SHP77 (cell line): ENCODE data around the gene NUP93.

Source experiments
- DNase-seq, 2 experiments: peaks; one replicate each; lab custom pipeline; 2025; lab: John Stamatoyannopoulos, UW

Gene NUP93

DNA sequence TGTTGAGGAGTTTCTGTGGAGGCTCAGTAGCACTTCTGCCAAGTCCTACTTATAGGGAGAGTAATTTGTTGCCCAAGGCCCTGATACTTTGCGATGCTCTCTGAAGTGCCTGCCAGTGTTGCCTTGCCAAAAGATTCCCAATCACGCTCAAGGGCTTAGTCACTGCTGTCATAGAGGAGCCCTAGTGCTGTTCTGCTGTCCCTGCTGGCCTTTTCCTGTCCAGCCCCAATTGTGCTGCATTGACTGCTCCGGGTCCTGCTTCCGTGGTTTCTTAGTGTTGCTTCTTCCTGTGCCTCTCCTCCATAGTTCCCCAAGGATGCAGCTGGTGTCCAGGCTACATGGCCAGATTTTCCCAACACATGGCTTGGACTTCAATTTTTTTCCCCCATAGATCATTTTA, 13.9 kb downstream of the NUP93 start:
- peak in 1 of 2 experiments; percentile 0 for DNase-seq

DNA sequence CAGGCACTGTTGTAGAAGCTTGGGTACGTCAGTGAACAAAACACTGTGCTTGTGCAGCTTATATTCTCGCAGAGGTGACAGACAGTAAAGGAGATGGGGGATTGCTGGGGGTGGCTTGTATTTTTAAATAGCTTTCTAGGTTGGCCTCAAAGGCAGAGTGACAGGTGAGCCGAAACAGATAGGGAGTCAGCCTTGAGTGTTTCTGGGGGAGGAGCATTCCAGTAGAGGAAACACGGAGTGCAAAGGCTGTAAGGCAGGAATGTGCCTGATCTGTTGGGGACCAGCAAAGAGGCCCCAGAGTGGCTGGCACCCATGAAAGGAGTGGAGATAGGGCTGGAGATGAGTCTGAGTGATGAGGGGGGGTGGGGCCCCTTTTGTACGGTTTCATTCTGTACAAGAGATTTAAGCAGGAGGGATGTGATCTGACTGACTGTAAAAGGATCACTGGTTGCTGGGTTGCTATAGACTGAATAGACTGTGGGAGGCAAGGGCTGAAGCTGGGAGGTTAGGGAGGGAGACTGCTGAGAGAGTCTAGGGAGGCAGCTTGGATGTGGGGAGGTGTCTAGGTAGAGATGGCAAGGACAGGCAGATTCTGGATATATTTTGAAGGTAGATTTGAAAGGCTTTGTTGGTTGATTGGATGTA, 15.2 kb downstream of the NUP93 start:
- no peak for DNase-seq

DNA sequence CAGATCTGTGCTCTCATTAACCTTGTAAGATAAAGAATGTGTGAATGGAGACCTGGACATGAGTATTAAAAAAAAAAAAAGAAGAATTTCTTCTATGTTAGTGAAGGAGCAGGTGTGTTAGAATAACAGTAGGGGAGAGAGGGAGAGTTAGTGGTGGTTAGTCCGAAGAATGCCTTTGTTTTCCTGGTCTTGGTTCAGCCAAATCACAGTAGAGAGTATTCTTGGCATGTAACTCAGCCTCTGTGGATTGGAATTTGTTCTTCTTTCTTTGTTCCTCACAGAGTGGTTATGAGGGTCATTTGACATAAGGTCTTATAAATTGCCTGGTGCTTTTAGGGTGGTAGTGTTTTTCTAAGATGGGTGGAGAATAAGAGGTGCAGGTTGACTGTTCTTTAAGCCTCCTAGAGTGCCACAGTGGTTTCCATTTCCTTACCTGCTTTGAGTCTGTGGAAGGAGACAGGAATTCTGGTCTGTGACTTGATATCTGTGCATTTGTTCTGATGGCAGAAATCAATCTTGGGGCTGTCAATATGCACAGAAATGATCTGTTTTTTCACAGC, 17.6 kb downstream of the NUP93 start:
- no peak for DNase-seq

DNA sequence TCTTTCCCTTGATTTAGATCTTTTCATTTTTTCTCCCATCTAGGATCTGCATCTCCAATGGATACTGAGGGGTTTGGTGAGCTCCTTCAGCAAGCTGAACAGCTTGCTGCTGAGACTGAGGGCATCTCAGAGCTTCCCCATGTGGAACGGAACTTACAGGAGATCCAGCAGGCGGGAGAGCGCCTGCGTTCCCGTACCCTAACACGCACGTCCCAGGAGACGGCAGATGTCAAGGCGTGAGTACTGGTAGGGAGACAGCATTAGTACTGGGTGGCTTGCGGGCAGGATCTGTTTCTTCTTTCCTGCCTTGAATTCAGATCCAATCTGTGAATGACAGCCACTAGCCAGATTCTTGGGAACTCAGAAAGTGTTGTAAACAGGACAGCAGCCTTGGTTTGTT, 18.3 kb downstream of the NUP93 start:
- DNase-seq: no peak

DNA sequence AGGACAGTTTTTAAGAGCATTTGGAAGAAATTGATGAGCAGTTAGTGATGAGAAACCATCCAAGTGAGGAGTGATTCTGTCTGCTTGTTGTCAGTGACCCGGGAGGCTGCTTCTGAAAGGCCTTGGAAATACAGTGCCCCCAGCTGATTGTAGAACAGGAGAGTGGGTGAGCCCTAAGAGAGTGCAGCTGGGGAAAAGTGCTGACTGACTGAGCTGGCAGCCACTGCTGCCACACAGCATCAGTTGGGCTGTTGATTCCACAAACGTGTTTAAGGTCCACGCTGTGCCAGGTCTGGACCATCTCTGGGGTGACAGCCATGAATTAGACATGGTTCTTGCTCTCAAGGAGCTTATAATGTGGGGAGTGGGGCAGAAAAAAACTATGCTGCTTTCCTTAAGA, 18.9 kb downstream of the NUP93 start:
- DNase-seq: no peak

DNA sequence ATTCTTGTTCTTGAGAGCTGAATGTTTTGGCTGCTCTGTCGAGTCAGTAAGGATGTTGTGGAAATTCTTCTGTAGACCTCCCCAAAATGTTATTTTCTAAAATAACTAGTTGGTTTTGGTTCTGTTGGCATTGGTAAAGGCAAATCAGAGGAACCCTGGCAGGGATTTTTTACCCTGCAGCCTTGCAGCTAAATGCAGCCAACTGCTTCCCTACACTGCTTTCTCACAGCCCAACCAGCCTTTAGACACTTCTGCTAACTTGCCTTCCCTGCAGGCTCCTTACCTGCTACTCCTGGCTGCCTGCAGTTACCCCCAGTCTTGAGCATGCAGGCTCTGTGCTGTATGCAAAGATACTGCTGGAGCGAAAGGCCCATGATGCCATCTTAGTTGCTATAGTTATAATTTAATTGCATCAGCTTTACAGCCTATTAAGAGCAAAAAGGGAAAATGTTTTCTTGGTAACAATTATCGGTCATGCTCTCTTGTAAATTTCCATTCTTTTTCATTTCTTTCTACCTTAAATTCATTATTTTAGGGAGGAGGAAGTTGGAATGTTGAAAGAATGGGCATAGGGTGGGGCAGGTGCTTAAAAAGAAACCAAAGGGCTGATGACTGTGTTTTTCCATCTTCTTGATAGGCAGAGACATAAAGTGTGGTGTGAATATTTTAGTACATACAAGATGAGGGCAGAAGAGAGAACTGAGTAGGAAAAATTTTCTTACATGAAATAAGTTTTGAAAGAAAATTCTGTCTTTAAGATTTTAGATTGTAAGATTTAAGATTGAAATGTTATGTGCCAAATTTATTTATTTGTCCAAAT, 20.0 kb downstream of the NUP93 start:
- DNase-seq: no peak

DNA sequence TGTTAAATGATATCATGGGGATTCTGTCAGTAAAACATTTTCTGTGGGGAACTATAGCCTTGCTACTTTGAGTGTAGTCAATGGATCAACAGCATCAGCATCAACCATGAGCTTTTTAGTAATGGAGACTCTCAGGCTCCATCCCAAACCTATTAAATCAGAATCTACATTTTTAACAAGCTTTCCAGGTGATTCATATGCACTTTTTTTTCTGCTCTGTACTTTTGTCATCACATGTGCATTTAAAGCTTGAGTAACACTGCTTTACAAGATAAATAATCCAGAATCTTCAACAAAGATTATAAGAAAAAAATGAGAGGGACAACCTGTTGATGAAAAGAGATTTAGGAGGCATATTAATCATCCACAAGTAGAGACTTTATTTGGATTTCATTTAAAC, 23.5 kb downstream of the NUP93 start:
- DNase-seq: no peak

DNA sequence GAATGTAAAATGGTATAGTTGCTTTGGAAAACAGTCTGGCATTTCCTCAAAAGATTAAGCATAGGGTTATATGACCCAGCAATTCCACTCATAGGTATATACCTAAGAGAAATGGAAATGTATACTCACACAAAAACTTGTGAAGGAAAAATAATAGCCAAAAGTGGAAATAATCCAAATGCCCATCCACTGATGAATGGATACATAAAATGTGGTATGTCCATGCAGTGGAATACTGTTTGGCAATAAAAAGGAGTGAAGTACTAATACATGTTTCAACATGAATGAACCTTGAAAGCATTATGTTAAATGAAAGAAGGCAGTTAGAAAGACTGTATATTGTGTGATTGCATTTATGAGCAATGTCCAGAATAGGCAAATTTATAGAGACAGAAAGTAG, 25.1 kb downstream of the NUP93 start:
- no peak for DNase-seq

DNA sequence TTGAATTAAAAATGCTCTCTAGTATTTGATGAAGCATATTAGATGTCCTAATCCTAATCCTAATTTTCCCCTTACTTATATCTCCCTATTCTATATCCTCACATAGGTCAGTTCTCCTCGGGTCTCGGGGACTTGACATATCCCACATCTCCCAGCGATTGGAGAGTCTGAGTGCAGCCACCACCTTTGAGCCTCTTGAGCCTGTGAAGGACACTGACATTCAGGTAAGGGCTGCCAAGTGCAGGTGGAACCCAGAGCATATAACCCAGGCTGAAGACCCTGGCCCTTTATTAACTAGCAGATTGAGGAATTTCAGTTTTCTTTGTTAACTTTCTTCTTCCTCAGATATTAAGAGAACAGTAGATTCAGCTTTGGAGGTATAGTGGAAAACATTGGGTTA, 28.5 kb downstream of the NUP93 start:
- no peak for DNase-seq

DNA sequence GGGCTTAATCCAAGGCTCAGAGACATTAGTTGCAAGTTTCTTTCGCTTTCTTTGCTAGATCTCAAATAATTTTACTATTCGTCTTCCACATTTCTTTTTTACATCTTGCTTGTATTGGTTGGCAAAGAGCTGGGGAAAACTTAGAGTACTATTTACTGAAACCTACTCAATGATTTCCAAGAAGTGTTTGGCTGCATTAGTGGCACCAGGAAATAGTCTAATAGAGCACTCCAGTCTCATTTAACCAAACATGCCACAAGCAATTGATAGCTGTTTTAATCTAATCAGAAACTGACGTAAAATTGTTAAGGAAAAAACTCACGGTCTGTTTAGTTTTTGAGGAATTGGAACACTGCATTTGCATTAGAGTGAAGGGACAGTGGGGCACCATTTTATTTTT, 29.0 kb downstream of the NUP93 start:
- DNase-seq: no peak

DNA sequence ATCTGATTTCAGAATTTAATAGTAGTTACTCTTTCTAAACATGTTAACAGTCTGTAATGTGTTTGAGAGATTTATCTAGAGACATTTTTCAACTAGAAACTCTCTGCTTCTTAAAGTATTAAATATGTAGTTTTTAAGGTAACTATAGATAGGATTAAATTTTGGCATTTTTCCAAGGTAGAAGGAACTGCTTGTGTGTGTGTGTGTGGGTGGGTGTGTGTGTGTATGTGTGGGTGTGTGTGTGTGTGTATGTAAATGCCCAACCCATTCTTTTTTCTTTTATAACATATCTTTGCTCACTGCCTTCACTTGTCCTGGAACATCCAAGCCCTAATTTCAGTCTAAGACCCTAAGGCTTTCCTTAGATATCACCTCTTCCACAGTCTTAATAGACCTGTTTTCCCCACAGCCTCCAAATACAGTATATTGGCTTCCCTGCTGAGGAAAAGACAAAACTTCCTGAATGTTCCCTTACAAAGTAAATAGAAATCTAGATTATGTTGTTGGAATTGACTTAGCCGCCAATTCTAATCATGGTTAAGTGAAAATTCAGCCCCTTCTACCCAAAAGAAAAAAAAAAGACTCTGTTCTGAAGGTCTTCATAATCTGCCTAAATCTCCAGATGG, 33.5 kb downstream of the NUP93 start:
- no peak for DNase-seq

DNA sequence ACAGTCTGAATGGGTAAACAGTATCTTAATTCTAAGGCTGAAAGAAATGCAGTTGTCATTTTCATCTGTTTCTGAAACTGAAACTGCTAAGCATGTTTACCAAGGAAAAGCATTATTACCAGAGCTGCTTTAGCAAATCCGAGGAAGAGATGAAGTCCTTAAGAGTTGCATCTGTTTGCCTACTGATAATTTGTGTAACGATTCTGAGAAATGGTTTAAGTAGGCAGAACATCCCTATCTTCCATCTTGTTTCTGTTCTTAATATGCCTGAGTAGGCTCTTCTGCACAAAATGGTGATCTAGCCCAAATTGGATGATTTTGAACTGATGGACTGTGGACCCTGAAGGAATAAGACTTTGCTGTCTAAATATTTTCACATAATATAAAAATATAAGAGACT, 34.9 kb downstream of the NUP93 start:
- no peak for DNase-seq

DNA sequence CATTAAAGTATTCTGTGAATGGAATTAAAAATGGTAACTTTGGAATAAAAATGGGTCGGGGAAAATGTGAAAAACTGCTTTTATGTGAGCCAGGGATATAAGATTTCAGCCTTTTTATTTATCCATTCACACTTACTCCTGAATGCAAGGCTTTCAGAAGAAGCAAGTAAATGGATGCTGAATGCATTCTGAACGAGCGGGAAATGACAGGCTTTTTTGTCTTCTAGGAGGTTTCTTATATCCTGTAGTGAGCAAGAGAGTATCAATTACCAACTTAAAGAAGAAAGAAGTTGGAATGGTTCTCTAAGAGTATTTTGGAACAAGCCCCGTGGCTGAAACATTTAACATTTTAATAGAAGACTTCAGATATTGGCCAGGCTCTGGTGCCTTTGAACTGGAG, 36.0 kb downstream of the NUP93 start:
- DNase-seq: no peak

DNA sequence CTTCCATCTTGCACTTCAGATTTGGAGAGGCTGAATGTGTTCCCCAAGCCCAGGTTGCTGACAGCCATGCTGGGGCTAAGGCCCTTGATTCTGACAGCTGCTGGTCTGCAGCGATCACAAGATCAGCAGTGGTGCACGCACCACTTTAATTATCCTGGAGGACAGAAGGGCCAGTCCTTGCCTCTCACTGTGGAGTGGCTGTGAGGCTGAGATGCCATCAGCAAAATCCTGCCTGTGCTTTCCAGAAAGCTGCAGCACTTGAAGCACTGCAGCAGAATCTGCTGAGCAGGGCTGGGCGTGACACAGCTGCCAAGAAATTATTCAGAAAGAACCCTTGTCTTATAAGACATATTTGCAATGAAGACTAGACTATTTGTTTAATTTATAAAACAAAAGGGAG, 37.1 kb downstream of the NUP93 start:
- DNase-seq: no peak

DNA sequence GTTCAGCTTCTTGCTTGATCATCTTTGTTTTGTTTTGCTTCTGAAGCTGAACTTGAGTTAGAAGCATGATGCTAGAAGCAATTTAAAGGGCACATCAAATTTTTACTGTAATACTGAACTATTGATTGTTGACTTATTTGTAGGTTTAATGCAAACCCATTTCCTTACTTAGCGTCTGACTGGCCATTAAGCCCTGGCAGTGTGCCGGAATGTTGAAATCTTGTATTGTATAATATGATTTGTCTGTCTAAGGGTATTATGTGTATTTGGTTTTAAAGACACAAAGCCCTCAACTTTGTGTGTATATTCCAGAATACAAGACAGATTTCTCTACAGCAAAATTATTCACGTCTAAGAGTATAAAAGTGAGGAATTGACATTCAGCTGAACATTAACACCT, 39.7 kb downstream of the NUP93 start:
- no peak for DNase-seq

DNA sequence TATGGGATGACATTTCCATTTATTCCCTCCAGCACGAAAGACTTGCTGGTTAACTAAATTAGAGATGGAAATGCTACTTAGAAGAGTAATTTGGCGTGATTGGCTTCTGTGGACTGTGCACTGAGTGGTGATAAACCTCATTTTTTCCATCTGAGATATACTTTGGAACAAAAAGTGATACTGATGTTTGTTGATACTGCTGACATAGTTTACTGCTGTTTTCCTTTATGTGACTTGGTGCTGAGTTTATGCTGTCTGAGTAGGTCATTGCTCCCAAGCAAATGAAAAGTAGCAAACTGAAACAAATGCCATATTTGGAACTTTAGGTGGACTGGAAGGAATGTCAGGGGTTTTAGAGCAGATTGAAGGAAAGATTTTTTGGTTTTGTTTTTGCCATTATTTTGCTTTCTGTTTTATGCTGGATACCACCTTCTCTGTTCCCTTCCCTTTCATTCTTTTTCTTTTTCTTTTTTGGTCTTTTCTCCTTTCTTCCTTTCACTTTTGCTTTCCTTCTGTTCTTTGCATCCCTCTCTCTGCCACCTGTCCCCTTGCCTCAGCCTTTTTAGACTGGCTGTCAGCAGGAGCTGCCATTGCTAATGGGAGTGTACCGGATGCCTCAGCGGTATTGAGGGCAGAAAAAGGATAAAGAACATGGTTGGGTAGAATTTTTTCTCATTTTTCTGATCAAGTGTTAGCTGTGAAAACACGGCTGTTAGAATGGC, 41.8 kb downstream of the NUP93 start:
- no peak for DNase-seq

DNA sequence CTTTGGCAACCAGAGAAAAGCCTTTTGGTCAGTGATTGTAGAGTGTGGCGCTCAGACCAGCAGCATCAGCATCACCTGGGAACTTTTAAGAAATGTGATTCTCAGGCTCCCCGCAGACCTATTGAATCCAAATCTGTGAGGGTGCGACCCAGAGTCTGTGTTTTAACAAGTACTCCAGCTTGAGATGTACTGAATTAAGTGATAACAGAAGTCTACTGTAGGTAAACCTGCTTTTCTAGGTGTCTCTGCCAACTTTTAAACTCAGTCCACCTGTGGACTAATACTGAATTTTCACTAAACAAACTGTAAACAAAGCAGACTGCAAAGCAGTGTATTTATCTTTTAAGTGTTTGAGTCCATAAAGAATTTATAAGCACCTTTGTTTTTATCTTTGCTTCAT, 43.6 kb downstream of the NUP93 start:
- no peak for DNase-seq

DNA sequence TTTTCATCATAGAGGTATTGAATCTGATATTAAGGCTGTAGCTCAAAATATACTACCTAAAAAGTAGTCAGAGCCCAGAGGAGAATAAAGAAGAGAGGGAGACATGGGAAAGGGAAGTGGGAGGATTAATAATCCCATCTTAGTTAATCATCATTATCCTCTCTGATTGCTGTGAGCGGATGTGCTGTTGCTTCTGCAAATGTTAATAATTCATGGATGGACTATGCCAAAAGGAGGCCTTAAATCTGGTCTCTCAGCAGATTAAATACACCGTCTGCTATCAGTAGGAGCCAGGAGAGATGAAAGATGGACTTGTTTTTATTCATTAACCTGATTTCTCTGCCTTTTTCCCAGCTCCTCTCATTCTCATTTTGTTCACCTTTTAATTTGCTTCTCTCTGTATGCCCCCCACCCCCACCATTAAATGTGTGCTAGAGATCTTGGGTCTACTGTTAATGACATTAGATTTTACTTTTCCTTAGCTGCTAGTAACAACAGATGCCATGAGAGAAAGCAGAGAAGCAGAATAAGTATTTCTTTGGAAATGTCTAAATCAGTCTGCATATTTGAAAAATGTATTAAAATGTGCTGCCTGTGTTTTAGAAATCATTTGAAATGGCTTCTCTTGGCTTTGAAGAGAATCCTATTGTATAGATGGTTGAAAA, 44.2 kb downstream of the NUP93 start:
- no peak for DNase-seq

DNA sequence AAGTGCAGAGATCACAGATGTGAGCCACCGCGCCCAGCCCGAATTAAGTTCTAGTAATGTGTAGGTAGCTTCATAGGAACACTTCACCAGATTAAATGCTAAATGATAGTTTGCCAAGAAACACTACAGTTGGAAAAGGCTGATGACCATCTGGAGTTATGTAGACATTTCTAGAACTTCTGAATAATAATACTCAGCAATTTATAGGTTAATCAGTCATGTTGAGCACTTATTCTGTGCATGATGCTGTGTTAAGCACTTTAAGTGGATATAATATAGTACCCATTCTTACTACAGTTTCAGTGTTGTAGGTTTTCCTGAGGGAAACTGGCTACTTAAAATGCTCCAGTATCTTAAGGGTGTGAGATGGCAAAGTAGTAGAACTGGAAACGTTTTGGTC, 45.2 kb downstream of the NUP93 start:
- no peak for DNase-seq

DNA sequence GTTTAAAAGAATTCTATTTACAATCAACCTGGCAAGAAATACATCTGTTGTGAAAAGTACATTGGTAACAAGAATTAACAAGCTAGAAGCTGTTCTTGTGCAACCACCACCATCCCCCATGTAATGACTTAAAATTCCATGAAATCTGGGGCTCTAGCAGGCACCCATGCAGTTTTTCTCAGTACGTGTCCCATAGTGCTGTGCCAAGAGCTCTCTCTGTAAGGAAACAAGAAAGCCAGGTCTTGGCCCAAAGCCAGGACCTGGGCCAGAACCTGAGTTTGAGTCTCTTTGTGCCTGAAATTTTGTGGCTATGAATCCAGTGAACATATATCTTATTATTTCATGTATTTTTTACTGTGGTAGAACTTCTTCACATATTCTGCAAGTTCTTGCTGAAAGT, 46.6 kb downstream of the NUP93 start:
- DNase-seq: no peak

DNA sequence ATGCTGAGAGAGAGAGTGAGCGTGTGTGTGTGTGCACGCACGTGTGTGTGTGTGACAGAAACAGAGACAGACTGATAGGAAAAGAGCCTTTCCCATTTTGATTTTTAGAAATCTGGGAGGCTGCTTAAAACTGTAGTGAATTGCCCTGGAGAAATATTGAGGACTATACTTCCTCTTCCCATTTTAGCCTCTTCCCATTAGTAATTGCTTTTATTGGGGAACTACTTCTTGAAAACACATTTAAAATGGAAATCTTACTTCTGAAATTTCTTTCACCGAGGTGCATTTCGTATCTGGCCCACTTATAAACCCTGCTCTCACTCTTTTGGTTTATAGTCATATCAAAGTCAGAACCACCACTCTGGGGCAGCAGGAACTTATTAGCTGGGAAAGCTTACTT, 47.1 kb downstream of the NUP93 start:
- DNase-seq: no peak

DNA sequence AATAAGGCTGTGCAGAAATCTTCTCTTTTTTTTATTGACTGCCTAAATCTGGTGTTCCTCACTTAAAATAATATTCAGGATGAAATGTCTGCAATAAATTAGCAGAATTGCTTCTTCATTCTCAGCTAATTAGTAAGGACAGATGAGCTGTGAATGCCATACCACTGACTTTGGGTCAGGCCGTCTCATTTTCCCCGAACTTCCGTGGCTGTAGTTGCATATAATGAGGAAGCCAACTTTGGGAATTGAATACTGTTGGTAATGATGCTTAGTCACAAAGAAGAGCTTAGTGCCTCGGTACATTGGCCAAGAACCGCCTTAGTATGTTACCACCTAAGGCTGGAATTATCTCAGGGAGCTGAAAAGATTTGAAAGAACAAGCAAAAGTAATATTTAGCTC, 47.6 kb downstream of the NUP93 start:
- no peak for DNase-seq
